ENCODE results near the gene EPS8L2. TPM values are rescaled to one million over a fixed set of nuclear protein-coding genes. Genes with fewer than 3 reads are reported as not detected.

The EPS8L2 gene
- polyA plus RNA-seq, 3 donors, result 0.55 TPM; not detected in 2

DNA sequence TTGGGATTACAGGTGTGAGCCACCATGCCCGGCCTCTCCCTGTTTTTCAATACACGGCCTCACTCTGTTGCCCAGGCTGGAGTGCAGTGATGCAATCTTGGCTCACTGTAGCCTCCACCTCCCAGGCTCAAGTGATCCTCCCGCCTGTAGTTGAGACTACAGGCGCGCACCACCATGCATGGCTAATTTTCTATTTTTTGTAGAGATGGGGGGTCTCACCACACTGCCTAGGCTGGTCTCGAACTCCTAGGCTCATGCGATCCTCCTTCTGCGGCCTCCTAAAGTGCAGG is 59.7 kb downstream of the EPS8L2 start:
- WGBS (ENCODE audit: insufficient coverage), result 90% methylated on average over 4 of the region's 8 CpGs
- Mint-ChIP-seq H3K4me1 (peaks cover 9% of the 10 kb centered on the region), H3K27ac (peak overlapping the region in 4 of 7 donors; percentile 33 to 87 (median 56)), H3K36me3 (peaks cover 47 to 74% of the 10 kb centered on the region in 2 donors), H3K4me3 (no peak overlapping the region), H3K9me3 (peaks cover 0 to 2% (median 0%) of the 10 kb centered on the region in 7 donors), H3K27me3 (ENCODE audit: low read depth in 3 of 3) (no peaks in the 10 kb centered on the region)
- H3K27ac ChIP-seq (ENCODE audit: low read depth in 1 of 2, low read length in 2 of 2), result no peak overlapping the region
- H3K4me3 ChIP-seq (replicated peaks in 1 of 3; ENCODE audit: low read depth in 2 of 3, low read length in 3 of 3), result no peak overlapping the region
- H3K4me2 ChIP-seq (replicated peaks; ENCODE audit: extremely low read depth, low read length, poor library complexity, severe bottlenecking), result no peak overlapping the region
- H3K9me3 ChIP-seq (replicated peaks in 1 of 2; ENCODE audit: control insufficient read depth in 1 of 2, insufficient read depth in 1 of 2, low read length in 2 of 2), result no peaks in the 10 kb centered on the region
- H3K9ac ChIP-seq (ENCODE audit: insufficient read depth, low read length, poor library complexity, severe bottlenecking), result no peak overlapping the region
- H2AFZ ChIP-seq (ENCODE audit: insufficient read depth, low read depth, low read length, poor library complexity, severe bottlenecking), result no peak overlapping the region
- no peaks in the 10 kb centered on the region for H3K4me1 ChIP-seq (ENCODE audit: control insufficient read depth in 1 of 2, insufficient read depth in 2 of 2, low read length in 2 of 2)
- TF ChIP-seq, protein P1, sequence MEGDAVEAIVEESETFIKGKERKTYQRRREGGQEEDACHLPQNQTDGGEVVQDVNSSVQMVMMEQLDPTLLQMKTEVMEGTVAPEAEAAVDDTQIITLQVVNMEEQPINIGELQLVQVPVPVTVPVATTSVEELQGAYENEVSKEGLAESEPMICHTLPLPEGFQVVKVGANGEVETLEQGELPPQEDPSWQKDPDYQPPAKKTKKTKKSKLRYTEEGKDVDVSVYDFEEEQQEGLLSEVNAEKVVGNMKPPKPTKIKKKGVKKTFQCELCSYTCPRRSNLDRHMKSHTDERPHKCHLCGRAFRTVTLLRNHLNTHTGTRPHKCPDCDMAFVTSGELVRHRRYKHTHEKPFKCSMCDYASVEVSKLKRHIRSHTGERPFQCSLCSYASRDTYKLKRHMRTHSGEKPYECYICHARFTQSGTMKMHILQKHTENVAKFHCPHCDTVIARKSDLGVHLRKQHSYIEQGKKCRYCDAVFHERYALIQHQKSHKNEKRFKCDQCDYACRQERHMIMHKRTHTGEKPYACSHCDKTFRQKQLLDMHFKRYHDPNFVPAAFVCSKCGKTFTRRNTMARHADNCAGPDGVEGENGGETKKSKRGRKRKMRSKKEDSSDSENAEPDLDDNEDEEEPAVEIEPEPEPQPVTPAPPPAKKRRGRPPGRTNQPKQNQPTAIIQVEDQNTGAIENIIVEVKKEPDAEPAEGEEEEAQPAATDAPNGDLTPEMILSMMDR (IDR thresholded peaks at IDR 0.05), result no peak
- peaks cover 8% of the 10 kb centered on the region for H3K79me2 ChIP-seq (ENCODE audit: insufficient read depth, low read length)
- H3K36me3 ChIP-seq (replicated peaks in 1 of 2; ENCODE audit: control insufficient read depth in 1 of 2, insufficient read depth in 2 of 2, low read length in 2 of 2), result peaks cover 52 to 76% of the 10 kb centered on the region in 2 donors
- intact Hi-C loops (cut with micrococcal nuclease), result loop anchor here in 1 of 2 donors (2.0 kb wide), 1 partner anchor 103 kb away; no protein-coding TSS in a partner anchor
- DNase-seq, result no peak
- H4K20me1 ChIP-seq (ENCODE audit: insufficient read depth, low read length), result peaks cover 70% of the 10 kb centered on the region
- H3K27me3 ChIP-seq (ENCODE audit: control insufficient read depth in 2 of 2, insufficient read depth in 2 of 2, low read length in 2 of 2), result no peaks in the 10 kb centered on the region

DNA sequence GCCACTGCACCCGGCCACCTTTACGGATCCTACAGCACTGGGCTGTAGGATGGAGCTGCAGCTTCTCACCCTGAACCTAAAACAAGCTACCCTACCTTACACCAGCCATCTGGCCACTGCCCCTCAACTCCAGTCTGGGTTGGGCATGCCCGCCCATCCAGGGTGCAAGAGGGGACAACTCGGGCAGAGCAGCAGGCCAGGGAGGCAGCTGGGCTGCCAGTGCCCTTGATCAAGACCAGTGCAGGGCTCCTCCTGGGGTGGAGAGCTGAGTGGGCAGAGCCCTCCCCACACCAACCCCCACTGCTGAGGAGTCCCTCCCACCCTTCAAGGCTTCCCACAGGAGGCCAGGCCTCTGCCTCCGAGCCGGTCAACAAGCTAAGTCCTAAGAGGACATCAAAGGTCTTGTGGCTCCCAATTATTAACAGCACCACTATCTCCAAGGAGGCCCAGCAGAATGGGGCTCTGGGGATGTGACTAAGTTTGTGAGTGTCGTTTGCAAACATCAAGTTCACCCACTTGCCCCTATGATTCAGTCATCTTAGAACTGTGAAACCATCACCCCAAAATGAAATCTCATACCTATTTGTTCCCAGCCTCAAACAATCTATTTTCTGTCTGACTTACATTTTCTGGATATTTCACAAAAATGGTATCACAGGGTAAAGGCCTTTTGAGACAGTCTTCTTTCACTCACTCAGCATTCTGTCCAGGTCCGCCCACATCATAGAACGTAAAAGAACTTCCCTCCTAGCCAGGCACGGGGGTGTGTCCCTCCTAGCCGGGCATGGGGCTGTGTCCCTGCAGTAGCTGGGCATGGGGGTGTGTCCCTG is 60.3 kb downstream of the EPS8L2 start:
- DNase-seq, result no peak
- no peak overlapping the region for H3K4me2 ChIP-seq (replicated peaks; ENCODE audit: extremely low read depth, low read length, poor library complexity, severe bottlenecking)
- 96% methylated on average over 4 of the region's 11 CpGs for WGBS (ENCODE audit: insufficient coverage)
- intact Hi-C loops (cut with micrococcal nuclease), result no loop called here
- Mint-ChIP-seq H3K9me3 (peaks cover 0 to 2% (median 0%) of the 10 kb centered on the region in 7 donors), H3K4me1 (peaks cover 9% of the 10 kb centered on the region), H3K27me3 (ENCODE audit: low read depth in 3 of 3) (no peaks in the 10 kb centered on the region), H3K36me3 (peaks cover 49 to 74% of the 10 kb centered on the region in 2 donors), H3K27ac (peak overlapping the region in 3 of 7 donors; percentile 40 to 71 (median 66)), H3K4me3 (no peak overlapping the region)
- no peak overlapping the region for H2AFZ ChIP-seq (ENCODE audit: insufficient read depth, low read depth, low read length, poor library complexity, severe bottlenecking)
- H3K4me3 ChIP-seq (replicated peaks in 1 of 3; ENCODE audit: low read depth in 2 of 3, low read length in 3 of 3), result no peak overlapping the region
- TF ChIP-seq, protein P1 (IDR thresholded peaks at IDR 0.05), result no peak
- no peaks in the 10 kb centered on the region for H3K4me1 ChIP-seq (ENCODE audit: control insufficient read depth in 1 of 2, insufficient read depth in 2 of 2, low read length in 2 of 2)
- H3K9ac ChIP-seq (ENCODE audit: insufficient read depth, low read length, poor library complexity, severe bottlenecking), result no peak overlapping the region
- no peaks in the 10 kb centered on the region for H3K9me3 ChIP-seq (replicated peaks in 1 of 2; ENCODE audit: control insufficient read depth in 1 of 2, insufficient read depth in 1 of 2, low read length in 2 of 2)
- H3K27me3 ChIP-seq (ENCODE audit: control insufficient read depth in 2 of 2, insufficient read depth in 2 of 2, low read length in 2 of 2), result no peaks in the 10 kb centered on the region
- peaks cover 64% of the 10 kb centered on the region for H4K20me1 ChIP-seq (ENCODE audit: insufficient read depth, low read length)
- peaks cover 53 to 76% of the 10 kb centered on the region in 2 donors for H3K36me3 ChIP-seq (replicated peaks in 1 of 2; ENCODE audit: control insufficient read depth in 1 of 2, insufficient read depth in 2 of 2, low read length in 2 of 2)
- H3K79me2 ChIP-seq (ENCODE audit: insufficient read depth, low read length), result peaks cover 3% of the 10 kb centered on the region
- H3K27ac ChIP-seq (ENCODE audit: low read depth in 1 of 2, low read length in 2 of 2), result no peak overlapping the region
